ENCODE results near the gene CEP97.
"Not testable (repeated sequence)": the region's sequence is repeated elsewhere in the genome, so short reads cannot be mapped to it uniquely, and the experiment has no call there.

DNA sequence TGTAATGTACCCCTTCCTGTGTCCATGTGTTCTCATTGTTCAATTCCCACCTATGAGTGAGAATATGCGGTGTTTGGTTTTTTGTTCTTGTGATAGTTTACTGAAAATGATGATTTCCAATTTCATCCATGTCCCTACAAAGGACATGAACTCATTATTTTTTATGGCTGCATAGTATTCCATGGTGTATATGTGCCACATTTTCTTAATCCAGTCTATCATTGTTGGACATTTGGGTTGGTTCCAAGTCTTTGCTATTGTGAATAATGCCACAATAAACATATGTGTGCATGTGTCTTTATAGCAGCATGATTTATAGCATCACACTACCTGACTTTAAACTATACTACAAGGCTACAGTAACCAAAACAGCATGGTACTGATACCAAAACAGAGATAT, 21.5 kb downstream of the CEP97 start:
- TF ChIP-seq EZH2 (IDR thresholded peaks at IDR 0.05); POLR2AphosphoS5 (IDR thresholded peaks at IDR 0.05; ENCODE audit: borderline replicate concordance, low read depth, low read length): not testable (repeated sequence)

All from SK-N-MC (cell line).